Spleen (tissue), 11 donors: Measurements from ENCODE around the gene ULBP1. TPM values are rescaled to one million over a fixed set of nuclear protein-coding genes. Genes with fewer than 3 reads are reported as not detected.
"Not testable (repeated sequence)": the region's sequence is repeated elsewhere in the genome, so short reads cannot be mapped to it uniquely, and the experiment has no call there.

Experiments
- DNase-seq: peaks from one replicate; pipeline ENCODE4 v3.0.0-alpha.2; 2020
- H3K27ac ChIP-seq, 8 donors: fragments of 200-600 bp; sonication (generic) in 7 of 8; 1 replicate in 4 of 8; 2 replicates in 4 of 8; pipeline versions ENCODE4 v1.5.0 to v1.8.0; 2016 to 2021; ENCODE audit warnings: inconsistent platforms in 4 of 8, mild to moderate bottlenecking in 4 of 8, moderate library complexity in 1 of 8
- H3K27me3 ChIP-seq, 7 donors: fragments of 200-600 bp; sonication (generic) in 6 of 7; replicated peaks in 1 of 7; 1 replicate in 4 of 7; 2 replicates in 3 of 7; pipeline versions ENCODE4 v1.5.0 to v1.8.0; 2016 to 2021; ENCODE audit warnings: inconsistent platforms in 3 of 7, mild to moderate bottlenecking in 1 of 7
- H3K36me3 ChIP-seq, 6 donors: fragments of 200-600 bp; sonication (generic) in 5 of 6; 1 replicate in 4 of 6; 2 replicates in 2 of 6; pipeline versions ENCODE4 v1.5.0 to v1.8.0; 2016 to 2021; ENCODE audit warnings: inconsistent platforms in 2 of 6
- H3K4me1 ChIP-seq, 6 donors: fragments of 200-600 bp; sonication (generic) in 5 of 6; 1 replicate in 3 of 6; 2 replicates in 3 of 6; pipeline versions ENCODE4 v1.5.0 to v1.8.0; 2016 to 2021; ENCODE audit warnings: inconsistent platforms in 3 of 6
- H3K4me3 ChIP-seq, 8 donors: fragments of 200-600 bp; sonication (generic) in 7 of 8; 1 replicate in 4 of 8; 2 replicates in 4 of 8; pipeline versions ENCODE4 v1.5.0 to v1.8.0; 2016 to 2021; ENCODE audit warnings: inconsistent platforms in 4 of 8, mild to moderate bottlenecking in 4 of 8, moderate library complexity in 2 of 8
- H3K9me3 ChIP-seq, 8 donors: fragments of 200-600 bp; sonication (generic) in 7 of 8; 1 replicate in 4 of 8; 2 replicates in 4 of 8; pipeline versions ENCODE4 v1.5.0 to v1.8.0; 2016 to 2021; ENCODE audit warnings: inconsistent platforms in 4 of 8
- POLR2A ChIP-seq, 3 donors: fragments of 450-650 bp; IDR thresholded peaks; one replicate each; pipeline ENCODE4 v1.5.1; 2017; ENCODE audit warnings: antibody characterized with exemption in 3 of 3, mild to moderate bottlenecking in 1 of 3
- POLR2AphosphoS5 ChIP-seq, 3 donors: sonication (generic); formaldehyde crosslinking; IDR thresholded peaks; one replicate each; pipeline ENCODE4 v1.5.1; 2017; ENCODE audit warnings: antibody characterized with exemption in 3 of 3
- WGBS, 5 donors: extraction: QIAGEN DNeasy Blood & Tissue Kit in 3 of 5; methylation state at CpG; one replicate each; pipeline versions ENCODE4 v1.1.5 to v1.1.7; 2013 to 2018; 5-methylcytosine and 5-hydroxymethylcytosine counted together
- intact Hi-C: fragments of 100-400 bp; cut with DNase I; formaldehyde crosslinking; loops from one replicate; pipeline ENCODE4 v1.15.0; 2023; ENCODE audit warnings: low total_unique reads
- polyA plus RNA-seq, 3 donors: library from polyadenylated mRNA; stranded (reverse); fragments of 200-250 nt; gene quantifications; one replicate each; pipeline ENCODE4 v1.2.1, GENCODE V29; 2013
- total RNA-seq, 7 donors: library from RNA; depleted of rRNA in 3 of 7; stranded (reverse); fragments of >200 nt in 3 of 7; fragmentation: NEBNext Ultra II Directional in 4 of 7; extraction: Animal tissue kit (Norgen Biotek cat#: 25700) in 4 of 7; gene quantifications; one replicate each; pipeline versions ENCODE4 v1.1.0 to v1.2.1, GENCODE V29; 2016 to 2021
- TF ChIP-seq, protein P1 (sequence below), 11 experiments: fragments of 200-600 bp in 7 of 11; fragments of 450-650 bp in 4 of 11; sonication (generic) in 4 of 11; IDR thresholded peaks in 8 of 11; conservative IDR thresholded peaks in 3 of 11; 1 replicate in 7 of 11; 2 replicates in 4 of 11; pipeline versions ENCODE4 v1.4.0 to v1.8.0; 2016 to 2021; ENCODE audit warnings: antibody characterized with exemption in 11 of 11, inconsistent platforms in 4 of 11, mild to moderate bottlenecking in 1 of 11
- donor health status: healthy with polysubstance abuse.
- donor health status: DM: no; HTN: no; CAD: no; lungs with moderate emphysema.
- donor health status: DM: no; HTN: no; CAD: no.
- donor health status: Bipolar disorder and iron deficiency.
- donor health status: healthy.
- donor health status: DM: no; HTN: no; CAD: no.
- donor health status: DM: yes; HTN: yes; CAD: no.

The ULBP1 gene
- total and polyA plus RNA-seq, 10 donors: 0.03 to 0.34 (median 0.15) TPM; not detected in 6

DNA sequence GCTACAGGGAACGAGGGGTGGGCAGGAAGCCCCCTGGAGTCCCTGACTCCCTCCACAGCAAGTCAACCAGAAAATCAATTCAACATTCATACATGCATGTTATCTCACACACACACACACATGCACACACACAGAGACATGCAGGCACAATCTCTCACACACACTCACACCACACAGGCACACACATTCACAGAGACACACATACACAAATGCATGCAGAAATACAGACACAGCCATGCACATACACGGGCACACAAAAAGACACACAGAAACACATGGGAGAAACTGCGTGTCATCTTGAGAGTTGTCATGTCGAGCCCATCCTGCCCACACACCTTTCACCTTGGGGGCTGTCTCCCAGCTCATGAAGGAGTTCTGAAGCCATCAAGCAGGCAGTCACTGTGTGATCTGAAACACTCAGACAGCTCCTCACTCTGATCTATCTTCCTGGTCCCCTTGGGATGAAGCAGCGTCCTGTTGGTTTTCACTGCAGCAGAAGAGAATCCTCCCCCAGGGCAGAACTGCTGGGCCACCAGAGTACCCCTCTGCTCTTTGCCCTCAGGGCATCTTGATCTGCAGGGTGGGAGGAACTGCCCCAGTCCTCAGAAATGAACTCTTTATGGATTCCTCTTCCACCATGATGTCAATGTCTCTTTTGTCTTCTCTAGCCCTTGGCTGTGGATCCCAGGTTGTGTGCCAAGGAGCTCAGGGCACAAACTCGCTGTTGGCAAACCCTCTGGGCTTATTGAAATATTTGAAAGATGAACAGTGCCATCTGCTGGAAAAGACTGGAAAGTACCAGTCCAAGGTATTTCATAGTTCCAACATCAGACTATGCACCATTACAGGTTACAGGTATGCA is 52.8 kb downstream of the ULBP1 start:
- 13 to 31% (median 22%) methylated on average over 6 of the region's 6 CpGs for WGBS, 5 donors
- intact Hi-C loops: loop anchor here (2.0 to 5.0 kb wide), 2 partner anchors 82 to 179 kb away; no protein-coding TSS in a partner anchor
- peak; percentile 71 for DNase-seq
- H3K27ac ChIP-seq: no peak overlapping the region
- H3K27me3 ChIP-seq: peaks cover 3 to 76% (median 51%) of the 10 kb centered on the region in 7 donors
- no peaks in the 10 kb centered on the region for H3K9me3 ChIP-seq
- TF ChIP-seq, protein P1, sequence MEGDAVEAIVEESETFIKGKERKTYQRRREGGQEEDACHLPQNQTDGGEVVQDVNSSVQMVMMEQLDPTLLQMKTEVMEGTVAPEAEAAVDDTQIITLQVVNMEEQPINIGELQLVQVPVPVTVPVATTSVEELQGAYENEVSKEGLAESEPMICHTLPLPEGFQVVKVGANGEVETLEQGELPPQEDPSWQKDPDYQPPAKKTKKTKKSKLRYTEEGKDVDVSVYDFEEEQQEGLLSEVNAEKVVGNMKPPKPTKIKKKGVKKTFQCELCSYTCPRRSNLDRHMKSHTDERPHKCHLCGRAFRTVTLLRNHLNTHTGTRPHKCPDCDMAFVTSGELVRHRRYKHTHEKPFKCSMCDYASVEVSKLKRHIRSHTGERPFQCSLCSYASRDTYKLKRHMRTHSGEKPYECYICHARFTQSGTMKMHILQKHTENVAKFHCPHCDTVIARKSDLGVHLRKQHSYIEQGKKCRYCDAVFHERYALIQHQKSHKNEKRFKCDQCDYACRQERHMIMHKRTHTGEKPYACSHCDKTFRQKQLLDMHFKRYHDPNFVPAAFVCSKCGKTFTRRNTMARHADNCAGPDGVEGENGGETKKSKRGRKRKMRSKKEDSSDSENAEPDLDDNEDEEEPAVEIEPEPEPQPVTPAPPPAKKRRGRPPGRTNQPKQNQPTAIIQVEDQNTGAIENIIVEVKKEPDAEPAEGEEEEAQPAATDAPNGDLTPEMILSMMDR (IDR thresholded peaks at IDR 0.05 in 8 of 11, conservative IDR thresholded peaks at IDR 0.05 in 3 of 11): peak; percentile 66 to 90 (median 80)
- TF ChIP-seq POLR2A (IDR thresholded peaks at IDR 0.05) (no peak), POLR2AphosphoS5 (IDR thresholded peaks at IDR 0.05) (no peak)
- peaks cover 0 to 14% (median 7%) of the 10 kb centered on the region in 6 donors for H3K4me1 ChIP-seq
- H3K4me3 ChIP-seq: no peak overlapping the region
- H3K36me3 ChIP-seq: no peaks in the 10 kb centered on the region

DNA sequence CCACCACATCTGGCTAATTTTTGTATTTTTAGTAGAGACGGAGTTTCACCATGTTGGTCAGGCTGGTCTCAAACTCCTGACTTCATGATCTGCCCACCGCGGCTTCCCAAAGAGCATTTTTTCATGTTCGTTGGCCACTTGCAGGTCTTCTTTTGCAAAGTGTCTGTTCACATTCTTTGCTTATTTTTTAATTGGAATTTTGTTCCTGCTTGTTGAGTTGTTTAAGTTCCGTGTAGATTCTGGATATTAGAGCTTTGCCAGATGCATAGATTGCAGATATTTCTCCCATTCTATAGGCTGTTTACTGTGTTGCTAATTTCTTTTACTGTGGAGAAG is 53.4 kb downstream of the ULBP1 start:
- WGBS, 5 donors: 3 to 10% (median 6%) methylated on average over 5 of the region's 5 CpGs
- not testable (repeated sequence) for H3K27ac ChIP-seq, H3K9me3 ChIP-seq, H3K36me3 ChIP-seq, H3K4me3 ChIP-seq, DNase-seq
- intact Hi-C loops: loop anchor here (2.0 to 5.0 kb wide), 2 partner anchors 82 to 180 kb away; no protein-coding TSS in a partner anchor
- TF ChIP-seq, protein P1 (IDR thresholded peaks at IDR 0.05 in 8 of 11, conservative IDR thresholded peaks at IDR 0.05 in 3 of 11): peak in 6 of 11 experiments; percentile 6 to 62 (median 42)
- Histone ChIP-seq H3K27me3 (peaks cover 3 to 70% (median 48%) of the 10 kb centered on the region in 7 donors), H3K4me1 (peaks cover 0 to 14% (median 7%) of the 10 kb centered on the region in 6 donors)

DNA sequence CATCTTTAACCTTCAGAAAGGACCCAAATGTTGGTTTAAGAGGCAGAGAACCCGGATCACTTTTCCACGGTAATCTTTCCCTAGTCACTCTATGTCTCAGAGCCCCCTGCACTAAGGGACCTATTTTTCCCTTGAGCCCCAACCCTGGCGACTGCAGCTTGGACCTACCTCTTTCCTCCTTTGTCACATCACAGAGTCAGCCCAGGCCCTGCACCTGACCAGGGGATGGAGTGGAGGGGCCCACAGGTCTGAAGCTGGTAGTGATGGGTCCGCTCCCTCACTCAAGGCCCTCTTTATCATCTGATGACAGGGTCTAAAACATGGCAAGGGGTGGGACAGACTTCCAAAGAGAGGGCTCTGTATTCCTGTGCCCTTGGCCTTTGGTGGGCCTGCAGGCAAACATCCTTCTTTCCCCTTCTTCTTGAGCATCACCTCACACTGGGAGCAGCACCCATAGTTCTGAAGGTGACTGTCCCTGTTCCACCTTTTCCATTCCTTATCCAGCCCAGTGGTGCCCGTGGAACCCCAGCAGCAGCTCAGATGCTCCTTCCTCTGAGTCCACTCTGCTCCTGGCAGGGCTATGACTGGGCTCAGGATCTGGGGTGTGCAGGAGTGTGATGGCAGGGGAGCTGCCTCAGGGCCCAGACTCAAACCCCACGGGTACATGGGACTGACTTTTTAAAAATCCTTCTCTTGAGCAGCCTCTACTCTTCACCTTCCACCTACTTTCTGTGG is 55.3 kb downstream of the ULBP1 start:
- H3K27me3 ChIP-seq: peaks cover 0 to 56% (median 32%) of the 10 kb centered on the region in 7 donors
- no peak for DNase-seq
- peaks cover 0 to 11% (median 7%) of the 10 kb centered on the region in 6 donors for H3K4me1 ChIP-seq
- no peak overlapping the region for H3K4me3 ChIP-seq
- H3K27ac ChIP-seq: no peak overlapping the region
- H3K36me3 ChIP-seq: no peaks in the 10 kb centered on the region
- 43 to 59% (median 51%) methylated on average over 6 of the region's 6 CpGs for WGBS, 5 donors
- TF ChIP-seq, protein P1 (IDR thresholded peaks at IDR 0.05 in 8 of 11, conservative IDR thresholded peaks at IDR 0.05 in 3 of 11): no peak
- TF ChIP-seq POLR2A (IDR thresholded peaks at IDR 0.05) (no peak), POLR2AphosphoS5 (IDR thresholded peaks at IDR 0.05) (no peak)
- H3K9me3 ChIP-seq: no peaks in the 10 kb centered on the region
- intact Hi-C loops: loop anchor here (5.0 kb wide), 1 partner anchor 182 kb away; no protein-coding TSS in a partner anchor

DNA sequence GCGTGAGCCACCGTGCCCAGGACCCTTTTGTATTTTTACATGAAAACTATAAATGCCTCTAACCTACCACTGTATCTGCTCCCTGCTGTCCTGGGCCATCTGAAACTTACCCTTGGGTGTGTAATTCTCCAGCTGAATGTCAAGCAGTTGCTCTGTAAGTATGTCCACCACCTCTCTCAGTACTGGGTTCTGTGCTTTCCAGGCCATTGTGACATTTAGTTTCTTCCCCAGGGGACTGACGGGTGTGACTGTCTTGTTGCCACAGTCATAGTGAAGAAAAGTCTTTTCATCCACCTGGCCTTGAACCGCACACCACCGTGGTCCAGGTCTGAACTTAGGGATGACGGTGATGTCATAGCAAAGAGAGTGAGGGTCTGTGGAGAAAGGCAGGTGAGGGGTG is 58.1 kb downstream of the ULBP1 start:
- H3K4me3 ChIP-seq, H3K36me3 ChIP-seq, DNase-seq, H3K9me3 ChIP-seq, intact Hi-C loops, H3K27ac ChIP-seq: not testable (repeated sequence)
- peaks cover 8 to 15% (median 10%) of the 10 kb centered on the region in 6 donors for H3K4me1 ChIP-seq
- peaks cover 5 to 56% (median 29%) of the 10 kb centered on the region in 7 donors for H3K27me3 ChIP-seq
- WGBS, 5 donors: 75 to 100% (median 86%) methylated on average over 2 to 3 of the region's 6 CpGs; no CpG with 5 or more reads in 1 of the 5 donors

Other genes with a start within 250 kb of the ULBP1 start
- gene LATS1, start 245.8 kb upstream of the ULBP1 start, total RNA-seq: 10 to 100 TPM; 29.3 to 40.9 (median 33.8) TPM
- 1 to 10 TPM; 5.0 to 7.4 (median 6.2) TPM for gene LATS1, start 245.8 kb upstream of the ULBP1 start, polyA plus RNA-seq
- 10 to 100 TPM; 31.0 to 49.1 (median 41.6) TPM for gene NUP43, start 217.4 kb upstream of the ULBP1 start, total RNA-seq
- 10 to 100 TPM in 2 of 3 donors, 1 to 10 TPM in 1; 8.6 to 13.3 (median 10.5) TPM for gene NUP43, start 217.4 kb upstream of the ULBP1 start, polyA plus RNA-seq
- gene PCMT1, start 214.2 kb upstream of the ULBP1 start, total RNA-seq: 10 to 100 TPM; 40.9 to 66.7 (median 53.4) TPM
- 10 to 100 TPM; 22.0 to 38.0 (median 33.0) TPM for gene PCMT1, start 214.2 kb upstream of the ULBP1 start, polyA plus RNA-seq
- gene LRP11, start 99.6 kb upstream of the ULBP1 start, total RNA-seq: 10 to 100 TPM in 3 of 7 donors, 1 to 10 TPM in 4; 5.3 to 15.0 (median 9.9) TPM
- 1 to 10 TPM in 2 of 3 donors, under 1 TPM in 1; 0.65 to 2.6 (median 2.0) TPM for gene LRP11, start 99.6 kb upstream of the ULBP1 start, polyA plus RNA-seq
- 1 to 10 TPM in 6 of 7 donors, under 1 TPM in 1; 0.94 to 3.4 (median 2.0) TPM for gene RAET1E, start 65.8 kb upstream of the ULBP1 start, total RNA-seq
- gene RAET1E, start 65.8 kb upstream of the ULBP1 start, polyA plus RNA-seq: under 1 TPM; 0.04 to 0.80 (median 0.23) TPM
- 1 to 10 TPM in 1 of 7 donors, not detected in 6; 1.2 TPM for gene RAET1G, start 40.8 kb upstream of the ULBP1 start, total RNA-seq
- gene RAET1G, start 40.8 kb upstream of the ULBP1 start, polyA plus RNA-seq: under 1 TPM in 1 of 3 donors, not detected in 2; 0.09 TPM
- not detected for gene ULBP2, start 21.9 kb upstream of the ULBP1 start, total RNA-seq
- under 1 TPM; 0.10 to 0.30 (median 0.20) TPM for gene ULBP2, start 21.9 kb upstream of the ULBP1 start, polyA plus RNA-seq
- gene RAET1L, start 61.6 kb downstream of the ULBP1 start, total RNA-seq: not detected
- gene RAET1L, start 61.6 kb downstream of the ULBP1 start, polyA plus RNA-seq: not detected
- 1 to 10 TPM in 3 of 7 donors, under 1 TPM in 3, not detected in 1; 0.80 to 2.2 (median 1.1) TPM for gene ULBP3, start 105.2 kb downstream of the ULBP1 start, total RNA-seq
- under 1 TPM; 0.15 to 0.52 (median 0.35) TPM for gene ULBP3, start 105.2 kb downstream of the ULBP1 start, polyA plus RNA-seq
- under 1 TPM in 4 of 7 donors, not detected in 3; 0.13 to 0.39 (median 0.25) TPM for gene PPP1R14C, start 179.1 kb downstream of the ULBP1 start, total RNA-seq
- under 1 TPM in 2 of 3 donors, not detected in 1; 0.06 to 0.13 TPM for gene PPP1R14C, start 179.1 kb downstream of the ULBP1 start, polyA plus RNA-seq